HUES48 (cell line): Measurements from ENCODE around the gene AGA.
A peak's percentile ranks its signal among the peaks of the same experiment; 100 is the strongest.

Experiments used
- H3K27ac ChIP-seq: one replicate; pipeline ENCODE4 v1.7.0; 2013; ENCODE audit warnings: low read depth, low read length, inconsistent platforms
- H3K27me3 ChIP-seq: 2 replicates; pipeline ENCODE4 v1.6.1; 2013; ENCODE audit warnings: mild to moderate bottlenecking, low read length; ENCODE audit not compliant: control insufficient read depth, insufficient read depth
- H3K36me3 ChIP-seq: 2 replicates; pipeline ENCODE4 v1.6.1; 2013; ENCODE audit warnings: low read length; ENCODE audit not compliant: control insufficient read depth, insufficient read depth
- H3K4me1 ChIP-seq: 2 replicates; pipeline ENCODE4 v1.6.1; 2013; ENCODE audit warnings: mild to moderate bottlenecking, low read length; ENCODE audit not compliant: control insufficient read depth, insufficient read depth
- H3K4me3 ChIP-seq: 2 replicates; pipeline ENCODE4 v1.5.1; 2013; ENCODE audit warnings: mild to moderate bottlenecking, low read depth, low read length
- H3K9ac ChIP-seq: 2 replicates; pipeline ENCODE4 v1.6.1; 2013; ENCODE audit warnings: mild to moderate bottlenecking, low read depth, low read length, moderate library complexity
- H3K9me3 ChIP-seq: 2 replicates; pipeline ENCODE4 v1.6.1; 2013; ENCODE audit warnings: low read length; ENCODE audit not compliant: control insufficient read depth, insufficient read depth

The AGA gene

GRCh38 chr4:177410566-177410965 is 31.7 kb downstream of the AGA start:
- Histone ChIP-seq H3K4me3 (no peak overlapping the region), H3K9ac (no peak overlapping the region), H3K9me3 (no peaks in the 10 kb centered on the region), H3K27me3 (no peaks in the 10 kb centered on the region), H3K27ac (no peak overlapping the region), H3K4me1 (no peaks in the 10 kb centered on the region), H3K36me3 (no peaks in the 10 kb centered on the region)

GRCh38 chr4:177408023-177408422 is 34.2 kb downstream of the AGA start:
- no peak overlapping the region for H3K4me3 ChIP-seq
- no peaks in the 10 kb centered on the region for H3K4me1 ChIP-seq
- no peaks in the 10 kb centered on the region for H3K27me3 ChIP-seq
- no peaks in the 10 kb centered on the region for H3K9me3 ChIP-seq
- no peak overlapping the region for H3K9ac ChIP-seq
- no peak overlapping the region for H3K27ac ChIP-seq
- H3K36me3 ChIP-seq, result no peaks in the 10 kb centered on the region

GRCh38 chr4:177405508-177405907 is 36.7 kb downstream of the AGA start:
- no peaks in the 10 kb centered on the region for H3K9me3 ChIP-seq

GRCh38 chr4:177404986-177405385 is 37.3 kb downstream of the AGA start:
- no peak overlapping the region for H3K9ac ChIP-seq
- H3K4me1 ChIP-seq, result peaks cover 10% of the 10 kb centered on the region
- H3K36me3 ChIP-seq, result no peaks in the 10 kb centered on the region
- H3K4me3 ChIP-seq, result no peak overlapping the region
- H3K9me3 ChIP-seq, result no peaks in the 10 kb centered on the region
- no peaks in the 10 kb centered on the region for H3K27me3 ChIP-seq
- no peak overlapping the region for H3K27ac ChIP-seq

More at GRCh38 chr4:177405508-177405907, 36.7 kb downstream of the AGA start:
- no peaks in the 10 kb centered on the region for H3K36me3 ChIP-seq
- H3K9ac ChIP-seq, result no peak overlapping the region
- peaks cover 10% of the 10 kb centered on the region for H3K4me1 ChIP-seq
- H3K27me3 ChIP-seq, result no peaks in the 10 kb centered on the region
- no peak overlapping the region for H3K4me3 ChIP-seq
- H3K27ac ChIP-seq, result no peak overlapping the region

- Histone ChIP-seq H3K27ac (no peak overlapping the region), H3K27me3 (no peaks in the 10 kb centered on the region), H3K9ac (no peak overlapping the region), H3K4me1 (peaks cover 10% of the 10 kb centered on the region), H3K4me3 (no peak overlapping the region), H3K36me3 (no peaks in the 10 kb centered on the region), H3K9me3 (no peaks in the 10 kb centered on the region)
Observed at GRCh38 chr4:177404342-177404741, 37.9 kb downstream of the AGA start.

- Histone ChIP-seq H3K36me3 (no peaks in the 10 kb centered on the region), H3K9me3 (no peaks in the 10 kb centered on the region), H3K4me1 (peaks cover 10% of the 10 kb centered on the region), H3K4me3 (no peak overlapping the region), H3K27ac (no peak overlapping the region), H3K27me3 (no peaks in the 10 kb centered on the region), H3K9ac (no peak overlapping the region)
Observed at GRCh38 chr4:177403746-177404145, 38.5 kb downstream of the AGA start.

- Histone ChIP-seq H3K36me3 (no peaks in the 10 kb centered on the region), H3K27me3 (no peaks in the 10 kb centered on the region), H3K4me1 (peaks cover 10% of the 10 kb centered on the region), H3K9me3 (no peaks in the 10 kb centered on the region), H3K4me3 (no peak overlapping the region), H3K9ac (no peak overlapping the region), H3K27ac (peak overlapping the region; percentile 45)
Observed at GRCh38 chr4:177401658-177402273, 40.5 kb downstream of the AGA start.

GRCh38 chr4:177400030-177400429 is 42.2 kb downstream of the AGA start:
- Histone ChIP-seq H3K27me3 (no peaks in the 10 kb centered on the region), H3K27ac (no peak overlapping the region), H3K36me3 (no peaks in the 10 kb centered on the region), H3K9me3 (no peaks in the 10 kb centered on the region), H3K4me3 (no peak overlapping the region), H3K9ac (no peak overlapping the region), H3K4me1 (peaks cover 10% of the 10 kb centered on the region)

- H3K27me3 ChIP-seq, result no peaks in the 10 kb centered on the region
- no peaks in the 10 kb centered on the region for H3K4me1 ChIP-seq
- H3K9me3 ChIP-seq, result no peaks in the 10 kb centered on the region
- no peak overlapping the region for H3K4me3 ChIP-seq
- no peak overlapping the region for H3K27ac ChIP-seq
- H3K36me3 ChIP-seq, result no peaks in the 10 kb centered on the region
- no peak overlapping the region for H3K9ac ChIP-seq
Observed at GRCh38 chr4:177396352-177396751, 45.9 kb downstream of the AGA start.

GRCh38 chr4:177393236-177393635 is 49.0 kb downstream of the AGA start:
- Histone ChIP-seq H3K9ac (no peak overlapping the region), H3K9me3 (no peaks in the 10 kb centered on the region), H3K27ac (no peak overlapping the region), H3K4me1 (no peaks in the 10 kb centered on the region), H3K27me3 (no peaks in the 10 kb centered on the region), H3K36me3 (no peaks in the 10 kb centered on the region), H3K4me3 (no peak overlapping the region)

- Histone ChIP-seq H3K9me3 (no peaks in the 10 kb centered on the region), H3K27ac (no peak overlapping the region), H3K27me3 (no peaks in the 10 kb centered on the region), H3K9ac (no peak overlapping the region), H3K4me1 (no peaks in the 10 kb centered on the region), H3K36me3 (no peaks in the 10 kb centered on the region), H3K4me3 (no peak overlapping the region)
Observed at GRCh38 chr4:177391953-177392352, 50.3 kb downstream of the AGA start.
